HG03457 (cell line): Measurements from ENCODE around the gene SMPD4.
"Not testable (repeated sequence)": the region's sequence is repeated elsewhere in the genome, so short reads cannot be mapped to it uniquely, and the experiment has no call there.

Source experiments
- ATAC-seq: cut with Tn5 transposase; IDR thresholded peaks from one replicate; pipeline ENCODE4 v1.9.1; 2021; ENCODE audit warnings: moderate number of reproducible peaks; ENCODE audit not compliant: unreplicated experiment

SMPD4 gene

GRCh38 chr2:130187859-130188792 lies 6.7 kb upstream of the SMPD4 start:
- not testable (repeated sequence) for ATAC-seq

- ATAC-seq = no peak
These were observed 5.9 kb upstream of the SMPD4 start for GRCh38 chr2:130187268-130187667.

DNA sequence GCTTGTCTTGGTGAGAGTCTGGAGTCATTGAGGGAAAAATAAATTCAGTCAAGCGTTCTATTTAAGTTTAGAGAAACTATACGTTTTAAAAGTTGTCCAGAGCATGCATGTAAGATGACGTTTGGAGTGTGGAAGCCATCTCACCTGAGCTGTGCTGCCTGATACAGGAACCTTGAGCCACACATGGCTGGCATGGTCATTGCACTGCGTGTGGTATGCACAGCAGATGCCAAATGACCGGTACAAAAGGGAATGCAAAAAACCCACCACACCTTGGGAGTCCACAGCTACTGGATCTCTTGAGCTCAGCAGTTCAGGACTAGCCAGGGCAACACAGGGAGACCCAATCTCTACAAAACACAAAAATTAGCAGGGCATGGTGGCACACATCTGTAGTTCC lies 5.0 kb upstream of the SMPD4 start:
- ATAC-seq = no peak

GRCh38 chr2:130185896-130186295 lies 4.5 kb upstream of the SMPD4 start:
- no peak for ATAC-seq

- no peak for ATAC-seq
These were observed 4.0 kb upstream of the SMPD4 start for GRCh38 chr2:130185436-130185835.

GRCh38 chr2:130183512-130184373 lies 2.3 kb upstream of the SMPD4 start:
- ATAC-seq = no peak

DNA sequence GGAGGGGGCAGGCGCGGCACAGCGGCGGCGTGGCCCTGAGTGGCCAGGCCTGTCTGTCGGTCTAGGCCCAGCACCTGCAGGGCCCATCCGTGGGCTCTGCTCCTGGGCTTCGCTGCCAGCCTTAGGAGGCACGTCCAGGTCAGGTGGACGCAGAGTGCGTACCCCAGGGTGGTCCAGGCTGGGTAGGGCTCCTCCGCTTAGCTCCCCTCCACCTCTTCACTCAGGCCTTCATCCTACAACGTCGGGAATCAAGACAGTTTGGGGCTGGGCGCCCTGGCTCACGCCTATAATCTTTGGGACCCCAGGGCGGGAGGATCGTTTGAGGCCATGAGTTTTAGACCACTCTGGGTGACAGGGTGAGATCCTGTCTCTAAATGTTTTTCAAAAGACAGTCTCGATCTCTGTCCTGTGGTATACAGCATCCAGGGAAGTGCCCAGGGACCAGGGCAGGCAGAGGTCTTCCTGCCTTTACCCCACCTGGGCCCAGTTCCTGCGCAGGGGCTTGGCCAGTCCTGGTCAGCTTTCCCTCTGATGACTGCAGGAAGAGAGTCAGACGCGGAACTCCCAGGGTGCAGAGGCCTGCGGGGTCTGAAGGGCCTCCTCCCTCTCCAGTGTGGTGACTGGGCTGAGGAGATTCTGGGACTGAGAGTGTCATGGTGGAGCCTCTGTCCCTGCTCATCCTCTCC lies 1.6 kb upstream of the SMPD4 start:
- peak; percentile 2 for ATAC-seq

DNA sequence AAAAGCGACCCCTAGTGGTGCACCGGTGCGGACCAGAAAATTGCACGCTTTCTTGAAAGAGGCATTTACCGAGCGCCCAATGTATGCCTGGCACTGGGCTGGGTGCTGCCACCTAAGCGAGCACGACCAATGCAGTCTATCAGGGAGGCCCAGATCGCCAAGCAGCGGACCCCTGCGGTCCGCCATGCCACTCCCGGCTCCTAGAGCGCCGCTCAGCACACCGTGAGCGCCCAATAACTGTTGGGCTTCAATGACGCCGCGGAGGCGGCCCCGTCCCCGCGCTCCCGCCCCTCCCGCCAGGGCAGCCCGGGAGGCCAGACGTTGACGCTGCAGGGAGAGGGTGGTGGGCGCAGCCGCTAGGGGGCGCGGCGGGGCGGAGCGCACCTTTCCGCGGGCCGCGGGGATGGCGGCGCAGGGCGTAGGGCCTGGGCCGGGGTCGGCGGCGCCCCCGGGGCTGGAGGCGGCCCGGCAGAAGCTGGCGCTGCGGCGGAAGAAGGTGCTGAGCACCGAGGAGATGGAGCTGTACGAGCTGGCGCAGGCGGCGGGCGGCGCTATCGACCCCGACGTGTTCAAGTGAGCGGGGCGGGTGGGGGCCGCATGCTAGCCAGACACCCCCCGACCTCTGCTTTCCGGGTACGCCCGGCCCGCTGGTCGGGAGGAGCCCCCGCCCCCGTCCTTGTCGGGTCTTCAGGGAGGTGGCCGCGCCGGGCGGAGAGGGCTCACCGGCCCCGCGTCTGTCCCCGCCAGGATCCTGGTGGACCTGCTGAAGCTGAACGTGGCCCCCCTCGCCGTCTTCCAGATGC lies 679 bp upstream of the SMPD4 start, which contains the start of gene MZT2B:
TSS of gene MZT2B (plus strand) at position 383 of the 803 bp plus-strand sequence. CDS start at position 404, 21 bp downstream.
- ATAC-seq = peak; percentile 76

GRCh38 chr2:130180404-130181324 lies 738 bp downstream of the SMPD4 start:
- ATAC-seq = not testable (repeated sequence)

GRCh38 chr2:130174866-130175265 lies 6.5 kb downstream of the SMPD4 start:
- not testable (repeated sequence) for ATAC-seq

DNA sequence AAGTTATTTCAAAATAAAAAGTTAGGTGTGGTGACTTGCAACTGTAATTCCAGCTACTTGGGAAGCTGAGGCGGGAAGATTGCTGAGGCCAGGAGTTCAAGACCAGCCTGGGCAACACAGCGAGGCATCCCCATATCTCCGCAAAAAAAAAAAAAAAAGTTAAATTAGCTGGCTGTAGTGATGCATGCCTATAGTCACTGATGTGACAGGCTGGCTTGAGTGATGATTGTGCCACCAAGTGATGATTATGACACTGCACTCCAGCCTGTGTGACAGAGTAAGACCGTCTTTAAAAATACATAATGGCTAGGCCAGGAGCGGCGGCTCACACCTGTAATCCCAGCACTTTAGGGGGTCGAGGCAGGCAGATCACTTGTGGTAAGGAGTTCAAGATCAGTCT lies 11.5 kb downstream of the SMPD4 start:
- no peak for ATAC-seq

DNA sequence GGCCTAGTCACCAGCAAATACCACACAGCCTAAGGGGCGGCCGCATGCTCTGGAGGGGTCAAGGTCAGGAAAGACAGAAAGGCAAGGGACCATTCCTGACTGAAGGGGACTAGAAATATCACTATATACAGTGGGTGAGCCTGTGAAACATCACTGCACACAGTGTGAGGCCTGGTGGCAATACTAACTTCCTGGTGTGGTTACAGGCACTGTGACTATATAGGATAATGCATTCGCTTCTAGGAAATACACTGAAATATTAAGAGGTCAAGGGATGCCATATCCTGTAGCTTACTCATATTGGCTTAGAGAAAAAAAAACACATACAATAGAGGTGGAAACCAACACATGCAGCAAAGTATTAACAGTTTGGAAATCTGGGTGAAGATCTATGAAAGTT lies 12.2 kb downstream of the SMPD4 start:
- ATAC-seq = not testable (repeated sequence)

DNA sequence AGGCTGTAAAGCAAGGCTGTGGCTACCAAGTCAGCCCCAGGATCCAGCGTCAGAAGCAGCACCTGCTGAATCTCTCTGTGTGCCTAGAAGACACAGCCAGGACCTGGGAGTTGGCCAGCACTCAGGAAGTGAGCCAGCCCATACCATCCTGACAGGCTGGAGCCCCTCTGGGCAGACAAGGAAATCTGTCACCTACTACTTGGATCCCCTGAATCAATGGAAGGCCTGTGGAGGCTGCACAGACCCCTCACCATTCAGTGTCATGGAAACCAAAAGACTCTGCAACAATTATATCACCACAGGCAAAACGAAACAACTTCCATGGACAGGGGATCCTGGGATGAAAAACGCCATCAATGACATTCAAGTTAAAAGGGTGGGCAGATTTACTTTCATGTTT lies 14.8 kb downstream of the SMPD4 start:
- not testable (repeated sequence) for ATAC-seq

GRCh38 chr2:130165293-130166016 lies 15.9 kb downstream of the SMPD4 start:
- ATAC-seq = no peak

DNA sequence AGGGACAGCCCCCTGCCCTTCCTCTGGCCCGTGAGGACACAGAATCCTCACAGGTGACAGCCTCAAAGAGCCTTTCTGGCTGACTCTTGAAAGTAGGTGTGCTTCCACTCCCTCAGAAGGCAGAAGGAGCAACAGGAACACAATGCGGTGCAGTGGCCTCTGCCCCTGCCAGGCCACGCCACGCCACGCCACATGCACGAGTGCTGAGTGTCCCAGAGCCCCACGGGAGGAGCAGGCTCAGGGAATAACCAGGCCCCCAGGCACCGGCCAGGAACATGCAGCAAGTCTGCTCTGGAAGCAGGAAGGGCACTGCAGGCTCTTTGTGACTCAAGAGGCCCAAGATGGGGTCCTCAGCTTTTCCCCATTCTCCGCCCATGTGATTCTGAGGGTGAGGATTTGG lies 18.4 kb downstream of the SMPD4 start:
- ATAC-seq = no peak

DNA sequence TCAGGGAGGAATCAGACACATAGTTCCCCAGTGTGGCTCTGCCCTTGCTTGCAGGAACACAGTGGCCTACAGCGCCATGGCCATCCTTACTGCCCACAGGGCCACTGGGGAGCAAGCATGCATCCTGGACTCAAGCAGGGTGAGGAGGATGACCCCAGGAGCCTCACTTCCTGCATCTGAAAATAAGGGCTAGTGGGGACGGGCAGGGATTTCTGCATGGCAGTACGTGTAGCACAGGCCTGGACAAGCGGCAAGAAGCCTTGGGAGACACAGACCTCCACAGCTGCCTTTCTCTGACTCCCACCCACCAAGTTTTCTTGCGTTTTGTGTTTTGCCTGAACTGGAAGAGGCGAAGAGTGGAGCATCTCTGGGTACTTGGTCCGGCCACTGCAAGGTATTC lies 18.9 kb downstream of the SMPD4 start:
- not testable (repeated sequence) for ATAC-seq

- ATAC-seq = not testable (repeated sequence)
These were observed 20.3 kb downstream of the SMPD4 start for GRCh38 chr2:130160838-130161705.
